HG03196 (cell line): ENCODE measurements around the gene ARFRP1.

Source experiments
- ATAC-seq: cut with Tn5 transposase; IDR thresholded peaks from one replicate; pipeline ENCODE4 v1.9.1; 2021; ENCODE audit not compliant: unreplicated experiment

The ARFRP1 gene

DNA sequence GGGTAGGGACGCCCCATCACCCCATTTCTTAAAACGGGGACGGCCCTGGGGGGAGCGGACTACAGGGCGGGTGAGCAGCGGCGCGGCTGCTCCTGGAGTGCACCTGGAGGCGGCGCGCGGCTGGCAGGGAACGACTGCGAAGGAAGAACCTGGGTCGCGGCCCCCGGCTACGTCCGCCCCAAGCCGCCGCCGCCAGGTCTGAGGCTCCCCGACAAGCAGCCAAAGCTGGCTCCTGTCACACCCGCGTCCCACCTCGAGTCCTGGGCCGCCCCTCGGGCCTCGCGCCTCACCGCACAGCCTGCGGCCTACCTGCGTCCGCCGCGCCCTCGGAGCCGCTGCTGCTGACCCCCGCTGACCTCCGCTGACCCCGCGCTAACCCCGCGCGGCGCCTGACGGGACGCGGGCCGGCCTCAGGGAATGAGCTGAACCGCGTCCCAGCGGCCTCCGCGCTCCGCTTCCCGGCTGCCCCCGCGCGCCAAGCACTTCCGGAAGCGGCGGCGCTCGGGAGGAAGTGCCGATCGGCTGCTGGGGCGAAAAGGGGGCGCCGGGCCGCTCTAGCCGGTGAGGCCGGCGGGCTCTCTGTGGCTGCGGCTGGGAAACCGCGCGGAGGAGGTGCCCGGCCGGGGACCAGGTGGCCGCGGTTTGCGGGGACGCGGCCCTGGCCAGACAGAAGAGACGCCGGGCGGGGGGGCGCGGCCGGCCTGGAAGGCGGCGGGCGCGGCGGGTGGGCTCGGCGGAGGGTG is at the start of gene ARFRP1, which contains the start of gene ZGPAT:
Gene ARFRP1, minus strand, starts transcription at position 419 of the 743 bp plus-strand sequence. CDS start 885 bp downstream, outside the sequence.
Gene ZGPAT, plus strand, starts transcription at position 482 of the 743 bp plus-strand sequence. CDS start 542 bp downstream, outside the sequence.
- ATAC-seq, result peak; percentile 70

- ATAC-seq, result no peak
These were observed 48.8 kb upstream of the ARFRP1 start for GRCh38 chr20:63756648-63756991.

DNA sequence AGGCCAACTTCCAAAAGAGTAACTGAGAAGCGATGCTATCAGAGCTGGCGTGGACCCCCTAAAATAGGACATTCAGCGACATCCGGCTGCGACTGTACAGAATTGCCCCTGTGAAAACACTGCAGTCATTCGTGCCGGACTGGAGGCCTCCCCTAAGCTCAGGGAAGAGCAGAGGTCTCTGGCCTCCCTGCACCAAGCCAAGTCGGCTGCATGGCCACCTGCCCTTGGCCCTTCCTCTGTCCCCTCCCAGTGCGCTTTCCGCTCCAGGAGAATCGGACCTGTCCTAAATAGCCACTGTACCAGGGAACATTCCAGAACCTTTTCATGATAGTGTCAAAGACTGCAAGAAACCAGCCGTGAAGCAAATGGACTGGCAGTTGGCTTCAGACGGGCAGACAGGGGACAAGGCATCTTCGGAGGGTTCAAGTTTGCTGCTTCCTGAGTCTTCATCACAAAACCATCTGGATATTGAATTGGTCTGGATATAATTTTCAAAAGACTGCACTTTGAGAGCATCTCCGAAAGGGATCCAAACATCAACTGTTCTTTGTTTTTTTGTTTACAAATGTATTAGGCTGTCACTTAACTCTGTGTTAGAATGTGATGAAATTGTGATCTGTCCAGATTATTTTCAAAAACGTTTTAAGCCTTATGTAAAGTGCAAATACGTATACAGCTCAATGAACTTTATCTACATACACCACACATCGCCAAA is 48.3 kb upstream of the ARFRP1 start:
- ATAC-seq, result no peak

GRCh38 chr20:63754008-63754407 is 46.2 kb upstream of the ARFRP1 start:
- ATAC-seq, result no peak

DNA sequence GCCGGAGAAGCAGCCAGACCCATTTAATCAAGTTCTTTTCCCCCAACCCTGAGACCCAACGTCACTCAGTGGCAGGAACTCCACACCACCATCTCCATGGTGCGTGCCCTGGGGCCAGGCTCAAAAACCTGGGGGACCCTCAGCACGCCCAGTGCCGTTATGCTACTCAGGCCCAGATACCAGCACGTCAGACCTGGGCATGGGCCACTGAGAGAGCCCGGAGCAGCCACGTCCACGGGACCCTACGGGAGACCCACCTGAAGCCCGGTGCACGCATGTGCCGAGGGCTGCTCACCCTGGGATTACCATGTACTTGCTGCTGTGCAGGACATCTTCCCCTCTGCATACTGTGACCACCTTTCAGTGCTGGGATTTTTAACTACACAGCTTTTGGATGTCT is 45.6 kb upstream of the ARFRP1 start:
- ATAC-seq, result no peak

- no peak for ATAC-seq
These were observed 44.8 kb upstream of the ARFRP1 start for GRCh38 chr20:63752411-63753101.

DNA sequence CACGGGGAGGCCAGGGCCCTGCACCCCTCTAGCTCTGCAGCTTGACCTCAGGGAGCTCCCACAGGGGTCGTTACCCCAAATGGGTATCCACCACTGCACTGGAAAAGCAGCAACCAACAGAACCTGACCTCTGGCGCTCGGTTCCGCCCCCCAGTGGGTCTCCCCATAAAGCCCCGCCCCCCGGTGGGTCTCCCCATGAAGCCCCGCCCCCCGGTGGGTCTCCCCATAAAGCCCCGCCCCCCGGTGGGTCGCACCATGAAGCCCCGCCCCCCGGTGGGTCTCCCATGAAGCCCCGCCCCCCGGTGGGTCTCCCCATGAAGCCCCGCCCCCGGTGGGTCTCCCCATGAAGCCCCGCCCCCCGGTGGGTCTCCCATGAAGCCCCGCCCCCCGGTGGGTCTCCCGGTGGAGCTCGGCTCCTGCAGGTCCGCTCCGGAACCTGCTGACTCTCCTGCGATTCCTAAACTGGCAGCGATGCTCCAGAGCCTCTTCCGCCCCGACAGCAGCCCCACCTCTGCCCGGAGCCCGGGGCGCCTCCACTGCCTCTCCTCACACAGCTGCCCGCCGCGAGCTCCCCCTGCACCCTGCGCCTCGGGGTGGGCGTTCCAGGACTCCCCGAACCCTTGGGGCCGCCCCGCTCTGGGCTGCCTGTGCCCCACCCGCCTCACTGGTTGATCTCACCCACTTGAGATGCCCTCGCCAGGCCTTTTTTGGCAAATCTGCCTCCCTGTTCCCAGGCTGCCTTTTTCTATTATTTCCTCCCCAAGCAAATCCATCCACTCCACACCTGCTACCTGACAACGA is 43.9 kb upstream of the ARFRP1 start:
- no peak for ATAC-seq

DNA sequence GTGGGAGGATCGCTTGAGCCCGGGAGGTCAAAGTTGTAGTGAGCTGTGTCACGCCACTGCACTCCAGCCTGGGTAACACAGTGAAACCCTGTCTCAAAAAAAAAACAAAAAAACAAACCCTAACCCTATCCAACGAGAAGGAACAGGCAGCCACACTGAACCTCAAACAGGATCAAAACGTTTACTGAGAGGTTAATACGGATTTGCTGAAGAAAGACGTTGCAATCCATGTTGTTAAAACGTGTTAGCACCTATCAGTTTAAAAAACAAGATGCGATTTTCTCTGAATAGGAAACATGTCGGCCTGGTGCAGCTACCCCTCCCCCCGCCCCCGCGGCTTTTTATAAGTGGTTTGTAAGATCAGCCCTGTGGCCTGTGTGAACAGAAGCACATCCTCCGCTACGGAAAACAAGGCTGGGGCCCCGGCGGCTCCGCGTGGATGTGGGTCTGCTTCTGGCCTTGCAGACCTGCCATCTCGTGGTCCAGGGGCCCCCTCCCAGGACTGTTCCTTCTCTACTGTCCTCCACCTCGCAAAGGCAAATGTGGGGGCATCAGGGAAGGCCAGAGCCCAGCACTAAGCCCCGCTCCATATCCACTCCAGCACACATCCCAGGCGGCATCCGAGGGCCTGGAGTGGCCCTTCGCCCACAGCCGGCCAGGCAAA is 43.2 kb upstream of the ARFRP1 start:
- ATAC-seq, result no peak

GRCh38 chr20:63749597-63750508 is 42.1 kb upstream of the ARFRP1 start:
- ATAC-seq, result no peak

DNA sequence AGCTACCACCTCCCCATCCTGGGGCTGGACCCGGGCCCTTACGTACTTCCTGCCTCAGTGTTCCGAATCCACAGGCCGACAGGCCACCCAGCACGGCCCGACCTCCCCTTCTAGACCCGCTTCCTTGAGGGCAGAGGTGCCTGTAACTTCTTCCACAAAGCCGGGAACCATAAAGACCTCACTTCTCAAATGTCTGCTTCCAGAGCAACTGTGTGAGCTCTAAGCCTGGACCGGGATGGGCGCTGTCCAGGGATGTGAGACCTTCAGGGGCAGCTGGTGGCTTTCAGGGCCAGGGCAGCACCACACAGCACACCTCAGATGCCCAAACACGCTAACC is 41.1 kb upstream of the ARFRP1 start:
- no peak for ATAC-seq

- ATAC-seq, result no peak
These were observed 40.5 kb upstream of the ARFRP1 start for GRCh38 chr20:63748070-63748933.

- ATAC-seq, result no peak
These were observed 39.9 kb upstream of the ARFRP1 start for GRCh38 chr20:63747622-63748069.

GRCh38 chr20:63746751-63747315 is 39.1 kb upstream of the ARFRP1 start:
- no peak for ATAC-seq

GRCh38 chr20:63745961-63746731 is 38.4 kb upstream of the ARFRP1 start:
- ATAC-seq, result no peak

GRCh38 chr20:63745424-63745805 is 37.6 kb upstream of the ARFRP1 start:
- no peak for ATAC-seq

- no peak for ATAC-seq
These were observed 37.0 kb upstream of the ARFRP1 start for GRCh38 chr20:63744574-63745423.

GRCh38 chr20:63744158-63744557 is 36.4 kb upstream of the ARFRP1 start:
- no peak for ATAC-seq
